HG02885 (cell line): Measurements from ENCODE around the gene USP40.

Source experiments
- ATAC-seq: cut with Tn5 transposase; IDR thresholded peaks from one replicate; pipeline ENCODE4 v1.9.1; 2021; ENCODE audit warnings: mild to moderate bottlenecking; ENCODE audit not compliant: unreplicated experiment, poor library complexity

The USP40 gene

DNA sequence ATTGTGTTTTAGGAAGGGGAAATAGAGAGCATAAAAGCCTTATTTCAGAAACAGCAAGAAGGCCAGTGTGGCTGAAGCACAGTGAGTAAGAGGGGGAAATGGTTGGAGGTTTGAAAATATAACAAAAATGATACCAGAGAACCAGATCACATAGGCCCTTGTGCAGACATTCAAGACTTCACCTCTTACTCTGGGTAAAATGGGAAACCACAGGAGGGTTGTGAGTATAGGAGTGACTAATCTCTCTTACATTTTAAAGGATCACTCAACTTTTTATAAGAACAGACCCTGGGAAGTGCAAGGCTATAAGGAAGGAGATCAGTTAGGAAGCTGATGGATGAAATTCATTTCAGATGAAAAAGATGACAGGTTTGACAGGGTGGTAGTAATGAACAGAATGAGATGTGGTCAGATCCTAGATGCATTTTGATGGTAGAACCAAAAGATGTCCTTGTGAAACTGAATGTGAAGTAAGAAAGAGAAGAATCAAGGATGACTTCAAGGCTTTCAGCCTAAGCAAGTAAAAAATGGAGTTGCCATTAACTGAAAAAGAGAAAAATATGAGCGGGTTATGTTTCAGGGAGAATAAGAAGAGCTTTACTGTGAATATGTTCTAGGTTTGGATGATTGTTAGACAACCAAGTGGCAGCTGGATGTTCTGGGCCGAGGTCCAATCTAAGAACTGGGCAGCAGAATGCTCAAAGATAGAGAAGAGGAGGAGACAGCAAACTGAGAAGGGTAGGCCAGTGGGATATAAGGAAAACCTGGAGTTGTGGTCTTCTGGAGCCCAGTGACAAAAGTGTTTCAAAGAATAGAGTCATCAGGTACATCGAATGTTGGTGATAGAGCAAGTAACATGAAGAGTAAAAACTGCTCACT lies 65.1 kb downstream of the USP40 start:
- ATAC-seq = no peak

DNA sequence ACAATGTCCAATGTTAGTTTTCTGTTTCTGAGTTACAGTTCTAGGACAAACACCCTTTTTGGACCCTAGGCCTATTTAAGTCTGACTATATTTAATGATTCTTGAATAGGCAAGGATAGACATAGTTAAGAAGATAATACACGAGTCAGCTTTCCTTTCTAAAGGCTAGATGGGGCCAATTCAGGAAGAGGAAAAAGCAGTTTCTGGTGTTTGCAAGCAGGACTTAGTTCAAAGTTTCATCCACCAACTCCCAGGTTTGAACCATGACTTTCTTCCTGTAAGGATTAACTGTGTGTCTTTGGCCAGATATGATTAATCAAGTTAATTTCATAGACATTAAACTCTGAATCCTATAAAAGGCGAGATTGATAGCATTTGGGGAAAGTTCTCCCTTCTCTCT lies 66.7 kb downstream of the USP40 start:
- ATAC-seq = no peak

DNA sequence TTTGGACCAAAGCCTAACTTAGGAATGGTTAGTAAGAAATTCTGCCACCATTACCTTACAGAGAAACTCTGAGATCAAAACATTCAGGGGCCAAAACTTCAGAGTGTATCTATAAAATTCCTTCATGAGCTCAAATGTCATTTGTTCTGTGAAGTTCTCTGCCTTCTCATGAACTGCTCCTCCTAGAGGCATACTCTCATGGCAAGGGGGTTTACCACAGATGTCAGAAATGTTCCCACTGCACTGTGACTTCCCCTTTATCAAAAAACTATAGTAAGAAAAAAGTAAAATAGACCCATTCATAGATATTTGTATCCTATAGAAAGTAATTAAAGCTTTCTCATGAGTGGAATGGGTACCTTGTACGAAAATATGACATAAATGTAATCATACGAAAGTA lies 68.5 kb downstream of the USP40 start:
- ATAC-seq = no peak

DNA sequence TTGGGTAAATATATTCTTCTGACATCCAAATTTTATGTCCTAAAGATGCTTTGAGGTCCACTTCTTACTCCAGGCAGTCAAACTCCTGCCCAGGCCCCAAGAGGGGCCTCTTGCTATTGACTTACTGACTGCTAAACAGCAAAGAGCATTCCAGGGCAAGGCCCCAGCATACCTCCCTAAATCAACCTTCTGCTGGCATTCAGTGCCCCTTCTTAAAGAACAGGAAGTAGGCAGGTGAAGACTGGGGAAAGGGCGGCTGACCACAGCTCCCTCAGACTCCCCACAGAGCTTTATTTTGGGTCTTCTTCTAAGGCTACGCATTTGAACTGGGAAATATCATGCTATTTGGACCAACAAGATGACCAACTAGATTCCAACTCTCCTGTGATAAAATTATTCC lies 68.9 kb downstream of the USP40 start:
- ATAC-seq = no peak

DNA sequence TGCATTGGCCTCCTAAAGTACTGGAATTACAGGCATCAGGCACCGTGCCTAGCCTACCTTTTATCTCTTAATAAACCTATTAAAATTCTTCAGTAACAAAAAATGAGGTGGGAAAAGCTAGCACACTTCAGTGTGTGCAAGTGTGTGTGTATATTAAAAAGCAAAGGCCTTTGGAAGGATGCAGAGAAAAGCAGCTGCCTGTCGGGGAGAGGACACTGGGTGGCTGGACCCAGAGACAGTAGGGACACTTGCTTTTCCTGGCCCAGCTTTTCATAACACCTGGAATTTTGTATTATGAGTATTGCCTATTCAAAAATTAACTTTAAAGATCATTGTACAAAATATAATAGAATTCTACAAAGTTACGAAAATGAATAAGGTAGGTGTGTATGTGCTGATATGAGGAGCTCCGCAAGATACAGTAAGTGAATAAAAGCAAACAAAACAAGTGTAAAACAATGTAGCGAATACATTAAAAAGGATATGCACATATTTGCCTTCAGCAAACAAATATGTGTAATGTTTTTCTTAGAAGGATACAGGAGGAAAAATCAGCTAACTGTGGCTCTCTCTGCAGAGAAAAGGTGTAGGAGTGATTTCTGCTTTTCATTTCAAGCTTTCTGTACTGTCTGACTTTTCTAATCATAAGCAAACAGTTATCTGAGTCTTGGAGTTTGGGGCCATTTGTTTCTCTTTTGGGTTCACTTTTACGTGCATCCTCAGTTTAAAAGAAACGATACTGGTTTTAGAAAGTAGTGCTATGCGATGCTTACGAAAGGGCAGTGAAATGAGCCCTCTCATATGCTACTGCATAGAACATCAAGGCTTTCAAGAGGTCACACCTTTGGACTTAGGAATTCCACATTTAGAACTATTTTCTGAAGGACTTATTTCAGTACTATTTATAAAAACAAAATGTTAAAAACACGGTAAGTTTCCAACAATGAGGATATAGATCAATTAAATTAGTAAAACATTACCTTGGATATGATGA lies 70.8 kb downstream of the USP40 start:
- no peak for ATAC-seq

DNA sequence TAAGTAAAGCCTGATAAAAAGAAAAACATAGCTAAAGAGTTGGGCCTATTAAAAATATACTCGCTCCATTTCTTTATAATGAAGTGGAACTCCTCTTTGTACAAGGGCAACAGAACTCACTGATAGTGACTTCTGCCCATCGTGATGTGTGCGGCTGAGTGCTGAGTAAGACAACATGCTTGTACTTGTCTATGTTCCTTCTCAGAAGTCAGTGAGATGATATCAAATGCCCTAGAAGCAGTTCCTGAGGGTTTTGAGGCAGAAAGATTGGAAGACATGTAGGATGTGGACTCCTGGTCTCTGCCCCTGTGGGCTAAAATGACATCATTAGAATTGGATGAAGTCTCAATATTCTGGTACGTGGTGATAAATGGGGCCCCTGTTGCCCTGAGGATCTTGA lies 73.8 kb downstream of the USP40 start:
- no peak for ATAC-seq

DNA sequence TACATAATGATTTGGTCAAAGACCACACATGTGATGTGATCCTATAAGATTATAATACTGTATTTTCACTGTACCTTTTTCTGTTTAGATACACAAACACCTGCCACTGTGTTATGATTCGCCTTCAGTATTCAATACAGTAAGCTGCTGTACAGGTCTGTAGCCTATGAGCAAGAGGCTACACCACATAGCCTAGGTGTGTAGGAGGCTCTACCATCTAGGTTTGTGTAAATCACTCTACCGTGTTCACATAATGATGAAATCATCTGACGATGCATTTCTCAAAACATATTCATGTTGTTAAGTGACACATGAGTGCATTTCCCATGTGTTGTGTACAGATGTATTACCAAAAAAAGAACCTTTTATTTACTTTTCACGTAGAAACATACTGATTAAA lies 74.5 kb downstream of the USP40 start:
- ATAC-seq = no peak

DNA sequence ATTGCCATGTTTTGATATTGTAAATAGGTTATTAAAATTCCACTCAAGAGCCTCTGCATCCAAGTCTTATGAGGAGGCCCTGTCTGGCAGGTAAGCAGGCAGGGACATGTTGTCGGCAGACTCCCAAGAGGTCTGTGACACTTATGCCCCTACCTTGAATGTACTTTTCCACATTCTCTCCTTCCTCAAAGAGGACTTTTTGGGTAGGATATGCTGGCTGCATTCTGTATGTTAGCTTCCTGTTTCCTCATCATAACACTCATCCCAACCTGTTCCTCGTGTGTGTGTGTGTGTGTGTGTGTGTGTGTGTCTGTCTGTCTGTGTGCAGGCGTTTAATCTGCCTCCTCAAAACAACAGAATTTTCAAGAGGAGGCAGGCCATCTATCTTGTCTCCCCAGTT lies 75.3 kb downstream of the USP40 start:
- no peak for ATAC-seq

DNA sequence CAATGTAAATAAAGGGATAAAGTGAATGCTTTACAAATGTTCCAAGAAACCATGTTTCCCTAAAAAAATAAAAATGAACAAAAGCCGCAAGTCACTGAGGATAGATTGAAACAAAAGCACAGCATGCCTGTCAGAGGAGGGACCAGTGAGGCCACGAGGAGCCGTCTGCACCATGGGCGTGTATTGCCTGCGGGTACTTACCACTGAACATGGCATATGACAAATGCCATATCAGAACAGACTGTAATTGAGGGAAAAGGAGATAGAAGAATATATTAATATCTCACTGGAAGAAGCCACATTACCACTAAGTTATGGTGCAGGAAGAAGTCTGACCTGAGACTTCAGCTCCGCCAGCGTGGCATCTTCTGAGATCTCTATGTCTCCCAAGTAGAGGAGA lies 75.8 kb downstream of the USP40 start:
- no peak for ATAC-seq

DNA sequence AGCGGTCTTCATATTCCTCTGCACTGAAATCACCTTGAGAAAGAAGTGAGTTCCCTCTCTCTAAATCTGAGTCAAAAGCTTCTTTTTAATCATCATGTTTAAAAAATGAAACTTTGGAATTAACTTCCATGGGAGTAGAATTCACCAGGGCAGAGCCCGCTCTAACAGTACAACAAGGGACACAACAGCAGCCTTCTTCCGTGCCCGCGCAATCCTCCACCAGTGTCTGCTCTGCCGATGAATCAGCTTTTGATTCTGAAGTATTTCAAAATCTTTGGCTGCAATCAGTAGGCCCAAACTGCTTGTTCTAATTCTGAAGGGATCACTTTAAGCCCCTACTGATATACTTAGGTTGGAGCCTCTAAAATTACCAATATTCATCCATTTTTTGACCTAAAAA lies 76.9 kb downstream of the USP40 start:
- ATAC-seq = no peak

DNA sequence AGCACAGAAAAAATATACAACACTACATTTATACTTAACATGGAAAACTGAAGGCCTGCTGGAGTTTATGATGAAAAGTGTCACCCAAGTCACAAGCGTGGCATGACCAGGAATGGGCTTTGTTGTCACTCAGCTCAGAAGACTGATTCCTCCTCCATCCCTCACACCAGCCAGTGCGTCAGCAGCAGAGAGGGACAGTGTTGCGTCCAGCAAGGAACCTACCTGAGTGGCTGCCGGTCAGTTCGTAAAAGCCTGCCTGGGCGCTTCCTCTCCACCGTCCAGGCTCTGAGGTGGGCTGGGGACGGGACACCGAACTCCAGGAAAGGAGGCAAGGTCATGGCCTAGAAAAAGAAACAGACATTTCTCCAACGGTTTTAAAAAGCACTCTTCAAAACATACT lies 77.4 kb downstream of the USP40 start:
- no peak for ATAC-seq

DNA sequence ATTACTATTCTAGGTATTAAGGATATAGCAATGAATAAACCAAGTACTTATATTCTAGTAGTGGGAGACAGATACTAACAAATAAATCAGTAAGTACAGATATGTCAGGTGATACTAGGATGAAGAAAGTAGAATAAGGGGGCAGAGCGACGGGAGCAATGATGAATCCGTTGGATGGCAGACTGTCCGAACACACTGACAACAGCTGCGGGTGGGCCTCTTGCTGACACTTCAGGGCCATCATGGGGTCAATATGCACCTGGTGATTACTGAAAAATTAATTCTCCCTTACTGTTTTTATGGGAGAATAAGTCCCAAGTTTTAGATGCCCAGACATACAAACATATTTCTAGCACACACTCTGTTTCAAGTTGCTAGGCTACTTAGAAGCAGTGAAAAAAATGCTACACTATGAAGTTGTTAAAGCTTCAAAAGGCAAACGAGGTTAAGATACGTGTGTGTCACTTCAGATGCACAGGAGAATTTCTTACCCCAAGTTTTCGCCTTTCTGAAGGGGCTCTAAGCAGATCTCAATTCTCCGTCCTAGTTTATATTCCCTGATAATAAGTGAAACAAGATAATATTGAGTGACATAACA lies 78.7 kb downstream of the USP40 start:
- no peak for ATAC-seq

DNA sequence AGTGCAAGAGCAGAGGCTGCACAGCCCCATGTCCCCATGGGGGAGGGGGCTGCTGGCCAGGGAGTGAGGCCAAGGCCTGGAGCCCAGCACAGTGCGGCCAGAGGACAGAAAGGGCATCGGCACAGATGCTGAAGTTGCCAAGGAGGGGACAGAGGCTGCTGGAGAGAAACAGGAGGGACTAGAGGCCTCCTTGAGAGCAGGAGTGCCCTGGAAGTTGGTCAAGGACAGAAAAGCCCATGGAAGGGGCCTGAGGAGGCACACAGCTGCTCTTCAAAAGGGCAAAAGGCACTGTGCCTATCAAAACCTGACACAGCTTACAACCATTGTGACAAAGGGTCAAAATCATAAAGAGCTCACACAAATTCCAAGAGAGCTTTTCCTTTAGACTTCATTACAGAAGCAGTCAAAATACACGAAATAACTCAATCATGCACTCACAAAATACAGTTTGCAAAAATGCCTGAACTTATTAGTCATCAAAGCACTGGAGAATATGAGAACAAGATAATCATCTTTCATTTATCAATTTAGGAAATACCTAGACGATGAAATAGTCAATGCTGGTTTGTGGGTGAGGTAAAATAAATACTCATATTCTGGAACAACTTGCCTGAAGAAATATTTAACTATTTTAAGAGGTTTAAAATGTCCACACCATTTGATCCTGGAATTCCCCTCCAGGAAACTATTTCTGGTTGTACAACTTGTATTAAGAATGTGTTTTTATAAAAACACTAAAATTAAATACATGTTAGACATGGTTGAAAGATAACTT lies 79.6 kb downstream of the USP40 start:
- ATAC-seq = no peak

DNA sequence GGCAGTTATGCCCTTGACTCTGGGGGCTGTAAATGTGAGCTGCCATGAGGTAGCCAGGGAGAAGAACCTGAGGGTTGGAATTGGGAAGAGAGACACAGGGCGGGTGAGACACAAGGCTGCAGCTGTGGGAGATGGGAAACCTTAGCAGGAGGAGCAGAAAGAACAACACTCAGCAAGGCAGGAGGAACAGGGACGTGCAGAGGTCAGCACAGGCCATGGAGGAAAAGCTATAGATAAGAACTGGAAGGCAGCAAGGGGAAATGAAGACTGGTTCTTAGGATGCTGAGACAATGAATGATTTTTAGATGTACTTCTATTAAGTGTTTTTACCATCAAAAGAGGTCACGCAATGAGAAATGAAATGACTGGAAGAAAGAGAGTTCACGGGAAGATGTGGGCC lies 80.2 kb downstream of the USP40 start:
- no peak for ATAC-seq

DNA sequence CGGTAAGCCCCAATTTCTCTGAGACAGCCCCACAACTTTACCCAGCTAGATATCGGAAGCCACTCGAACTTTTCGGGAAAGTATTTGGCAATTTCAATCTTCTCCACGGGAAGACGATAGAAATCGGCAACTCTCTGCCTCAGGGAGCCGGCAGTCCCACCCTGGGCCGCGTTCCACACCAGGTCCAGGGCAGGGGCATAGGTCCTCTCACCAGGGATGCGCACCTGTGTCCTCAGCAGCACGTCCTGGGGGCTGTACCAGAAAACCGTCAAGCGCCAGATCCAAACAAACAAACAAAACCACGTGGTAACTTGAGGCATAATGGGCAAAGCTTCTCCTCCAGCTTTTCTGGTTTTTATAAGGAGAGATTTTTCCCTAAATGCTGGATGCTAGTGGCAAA lies 80.9 kb downstream of the USP40 start:
- ATAC-seq = no peak

DNA sequence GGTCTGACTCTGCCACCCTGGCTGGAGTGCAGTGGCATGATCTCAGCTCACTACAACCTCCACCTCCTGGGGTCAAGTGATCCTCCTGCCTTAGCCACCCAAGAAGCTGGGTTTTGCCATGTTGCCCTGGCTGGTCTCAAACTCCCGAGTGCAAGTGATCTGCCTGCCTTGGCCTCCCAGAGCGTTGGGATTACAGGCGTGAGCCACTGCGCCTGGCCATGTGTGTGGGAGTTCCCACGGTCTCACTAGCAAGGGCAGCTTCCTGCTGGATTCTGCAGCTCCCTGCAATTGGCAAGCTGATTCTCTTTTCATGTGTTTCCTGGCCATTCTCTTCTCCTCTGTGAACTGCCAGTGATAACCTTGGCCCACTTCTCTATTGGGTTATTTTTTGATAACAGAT lies 84.0 kb downstream of the USP40 start:
- ATAC-seq = no peak

DNA sequence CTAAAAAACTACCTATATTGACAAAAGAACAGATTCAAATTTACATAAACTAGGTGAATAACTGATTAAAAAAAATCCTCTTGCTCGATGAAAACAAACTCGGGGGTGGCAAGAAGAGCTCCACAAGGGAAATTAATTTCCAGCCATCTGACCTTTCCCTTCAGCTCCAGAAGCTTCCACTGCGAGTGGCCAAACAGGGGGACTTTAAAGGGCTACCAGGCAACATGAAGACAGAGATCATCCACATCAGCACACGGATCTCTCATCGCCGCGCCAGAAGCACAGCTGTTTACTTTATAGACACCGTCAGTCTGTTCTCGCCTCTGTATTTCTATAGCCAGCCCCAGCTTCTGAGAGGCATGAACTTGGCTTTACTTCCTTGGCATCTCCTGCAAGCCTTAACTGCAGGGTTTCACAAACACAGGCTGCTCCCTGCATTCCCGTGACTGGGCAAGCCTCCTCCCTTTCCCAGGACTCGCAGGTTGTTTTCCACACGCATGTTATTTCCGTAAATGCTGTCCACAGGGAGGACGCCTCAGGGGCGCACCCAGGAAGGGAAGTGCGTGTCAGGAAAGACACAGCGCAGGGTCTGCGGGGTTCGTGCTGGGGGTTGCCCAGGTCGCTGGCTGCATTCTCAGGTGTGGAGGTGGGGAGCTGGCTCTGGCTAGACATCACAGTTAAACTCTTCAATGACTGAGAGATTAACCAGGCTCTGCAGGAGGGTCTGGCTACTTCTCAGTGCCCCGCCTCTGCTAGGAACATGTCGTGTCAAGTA lies 85.0 kb downstream of the USP40 start:
- no peak for ATAC-seq

DNA sequence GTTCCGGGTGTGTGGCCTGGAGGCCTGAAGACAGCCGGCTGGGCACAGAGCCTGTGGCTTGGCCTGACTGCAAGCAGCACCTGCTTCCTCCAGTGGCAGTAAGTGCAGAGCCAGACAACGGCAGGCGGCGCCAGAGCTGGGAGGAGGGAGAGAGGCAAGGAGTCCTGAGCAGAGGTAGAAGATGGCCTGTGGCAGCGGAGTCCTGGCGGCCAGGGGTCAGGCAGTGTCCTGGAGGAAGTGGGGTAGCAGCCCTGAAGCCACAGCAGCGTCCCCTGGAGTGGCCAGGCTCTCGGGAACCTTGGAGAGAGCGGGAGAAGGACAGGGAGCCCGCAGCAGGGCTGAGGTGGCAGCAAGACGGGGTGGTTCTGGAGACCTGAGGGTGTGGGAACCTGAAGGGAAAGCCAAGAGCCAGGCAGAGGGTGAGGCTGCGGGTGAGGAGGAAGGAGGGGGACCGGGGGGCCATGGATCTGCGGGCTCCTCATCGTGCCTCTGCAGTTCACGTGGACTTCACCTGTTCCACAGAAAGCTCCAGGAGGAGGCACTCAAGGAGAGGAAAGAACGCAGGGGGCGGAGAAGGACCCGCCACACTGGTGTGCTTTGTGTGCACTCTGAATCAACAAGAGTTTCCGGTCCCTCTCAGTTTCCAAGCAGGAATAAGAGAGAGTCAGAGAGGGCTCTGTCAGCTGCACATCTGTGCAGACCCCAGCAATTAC lies 85.9 kb downstream of the USP40 start:
- ATAC-seq = no peak
